WERI-Rb-1 (cell line): ENCODE results near the gene TNNT1.

Source experiments
- DNase-seq: peaks from one replicate; pipeline ENCODE4 v3.0.0-alpha.2; 2020
- H3K27ac ChIP-seq: fragments of 250-450 bp; sonication (Bioruptor Pico); 2 replicates; pipeline ENCODE4 v1.5.1; 2020; ENCODE audit warnings: mild to moderate bottlenecking, moderate library complexity
- H3K27me3 ChIP-seq: fragments of 250-450 bp; sonication (Bioruptor Pico); 2 replicates; pipeline ENCODE4 v1.5.1; 2021; ENCODE audit warnings: mild to moderate bottlenecking, low read depth, moderate library complexity; ENCODE audit not compliant: insufficient read depth, severe bottlenecking
- H3K36me3 ChIP-seq: fragments of 250-450 bp; sonication (Bioruptor Pico); 2 replicates; pipeline ENCODE4 v1.5.1; 2020; ENCODE audit warnings: mild to moderate bottlenecking, moderate library complexity
- H3K4me3 ChIP-seq: 2 replicates; pipeline ENCODE4 v1.5.1; 2011; ENCODE audit warnings: low read depth, mild to moderate bottlenecking, control low read depth, low read length
- H3K9me3 ChIP-seq: fragments of 250-450 bp; sonication (Bioruptor Pico); 2 replicates; pipeline ENCODE4 v1.5.1; 2021; ENCODE audit warnings: mild to moderate bottlenecking, moderate library complexity; ENCODE audit not compliant: severe bottlenecking
- TF ChIP-seq, protein P1 (sequence below): IDR thresholded peaks from 2 replicates; pipeline ENCODE4 v1.5.1; 2011; ENCODE audit warnings: low read depth, mild to moderate bottlenecking, control low read depth, inconsistent platforms, low read length

Gene TNNT1

DNA sequence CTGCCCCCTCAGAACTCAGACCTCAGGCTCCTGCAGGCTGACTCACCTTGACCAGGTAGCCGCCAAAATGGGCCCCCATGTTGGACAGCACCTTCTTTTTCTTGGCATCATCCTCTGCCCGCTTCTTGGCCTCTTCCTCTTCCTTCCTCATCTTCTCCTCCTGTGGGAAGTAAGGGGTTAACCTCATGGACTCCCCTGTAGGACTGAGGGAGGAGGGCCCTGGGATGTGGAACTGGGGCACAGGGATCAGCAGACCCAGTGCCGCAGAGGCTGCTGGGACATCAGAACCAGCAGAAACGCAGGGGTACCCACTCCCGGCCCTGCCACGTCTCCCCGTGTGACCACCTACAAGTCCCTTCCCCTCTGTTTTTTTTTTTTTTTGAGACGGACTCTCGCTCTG is 11.1 kb downstream of the TNNT1 start:
- H3K36me3 ChIP-seq = peaks cover 24% of the 10 kb centered on the region
- no peak overlapping the region for H3K4me3 ChIP-seq
- H3K27me3 ChIP-seq = no peaks in the 10 kb centered on the region
- TF ChIP-seq, protein P1, sequence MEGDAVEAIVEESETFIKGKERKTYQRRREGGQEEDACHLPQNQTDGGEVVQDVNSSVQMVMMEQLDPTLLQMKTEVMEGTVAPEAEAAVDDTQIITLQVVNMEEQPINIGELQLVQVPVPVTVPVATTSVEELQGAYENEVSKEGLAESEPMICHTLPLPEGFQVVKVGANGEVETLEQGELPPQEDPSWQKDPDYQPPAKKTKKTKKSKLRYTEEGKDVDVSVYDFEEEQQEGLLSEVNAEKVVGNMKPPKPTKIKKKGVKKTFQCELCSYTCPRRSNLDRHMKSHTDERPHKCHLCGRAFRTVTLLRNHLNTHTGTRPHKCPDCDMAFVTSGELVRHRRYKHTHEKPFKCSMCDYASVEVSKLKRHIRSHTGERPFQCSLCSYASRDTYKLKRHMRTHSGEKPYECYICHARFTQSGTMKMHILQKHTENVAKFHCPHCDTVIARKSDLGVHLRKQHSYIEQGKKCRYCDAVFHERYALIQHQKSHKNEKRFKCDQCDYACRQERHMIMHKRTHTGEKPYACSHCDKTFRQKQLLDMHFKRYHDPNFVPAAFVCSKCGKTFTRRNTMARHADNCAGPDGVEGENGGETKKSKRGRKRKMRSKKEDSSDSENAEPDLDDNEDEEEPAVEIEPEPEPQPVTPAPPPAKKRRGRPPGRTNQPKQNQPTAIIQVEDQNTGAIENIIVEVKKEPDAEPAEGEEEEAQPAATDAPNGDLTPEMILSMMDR = no peak
- no peak overlapping the region for H3K27ac ChIP-seq
- peaks cover 2% of the 10 kb centered on the region for H3K9me3 ChIP-seq
- no peak for DNase-seq

GRCh38 chr19:55136399-55137102 is 12.5 kb downstream of the TNNT1 start:
- Histone ChIP-seq H3K27ac (no peak overlapping the region), H3K4me3 (no peak overlapping the region), H3K27me3 (no peaks in the 10 kb centered on the region), H3K36me3 (peaks cover 27% of the 10 kb centered on the region), H3K9me3 (no peaks in the 10 kb centered on the region)
- no peak for DNase-seq
- TF ChIP-seq, protein P1 = no peak

- Histone ChIP-seq H3K27me3 (no peaks in the 10 kb centered on the region), H3K27ac (no peak overlapping the region), H3K36me3 (peaks cover 17% of the 10 kb centered on the region), H3K4me3 (no peak overlapping the region), H3K9me3 (no peaks in the 10 kb centered on the region)
- TF ChIP-seq, protein P1 = no peak
- DNase-seq = no peak
Measured at GRCh38 chr19:55134736-55135135, 14.3 kb downstream of the TNNT1 start.

- TF ChIP-seq, protein P1 = no peak
- no peaks in the 10 kb centered on the region for H3K27me3 ChIP-seq
- peak; percentile 65 for DNase-seq
- no peaks in the 10 kb centered on the region for H3K9me3 ChIP-seq
- H3K4me3 ChIP-seq = no peak overlapping the region
- peaks cover 17% of the 10 kb centered on the region for H3K36me3 ChIP-seq
- H3K27ac ChIP-seq = no peak overlapping the region
Measured at GRCh38 chr19:55133639-55134444, 15.2 kb downstream of the TNNT1 start.

GRCh38 chr19:55132453-55133129 is 16.4 kb downstream of the TNNT1 start:
- Histone ChIP-seq H3K4me3 (no peak overlapping the region), H3K9me3 (no peaks in the 10 kb centered on the region), H3K27ac (no peak overlapping the region), H3K27me3 (no peaks in the 10 kb centered on the region), H3K36me3 (peaks cover 17% of the 10 kb centered on the region)
- TF ChIP-seq, protein P1 = no peak
- DNase-seq = no peak
